IMR-90 (cell line): ENCODE results near the gene USP31. TPM values are rescaled to one million over a fixed set of nuclear protein-coding genes. Genes with fewer than 3 reads are reported as not detected.

Experiments
- ATAC-seq: fragments of 200-7000 bp; cut with Tn5 transposase; 2 replicates; pipeline ENCODE4 v1.9.1; 2020; ENCODE audit warnings: low read depth, mild to moderate bottlenecking, moderate library complexity
- BruUV-seq: library from RNA; stranded (reverse); fragments of 400-500 nt; replicated peaks from 2 replicates; lab custom pipeline; 2021; lab: Mats Ljungman, UMichigan
- CTCF ChIA-PET: fragments of 300-600 bp; formaldehyde crosslinking; extraction: SDS; loops from one replicate; lab custom pipeline; 2021; ENCODE audit warnings: antibody characterized with exemption; lab: Yijun Ruan, JAX
- POLR2A ChIA-PET: fragments of 300-600 bp; sonication (Branson Sonifier 250); formaldehyde crosslinking; loops from one replicate; lab custom pipeline; 2022; ENCODE audit warnings: antibody characterized with exemption; ENCODE audit not compliant: unreplicated experiment; lab: Charles Lee
- DNase-seq: peaks from one replicate; pipeline ENCODE4 v3.0.0; 2013
- H2AFZ ChIP-seq: replicated peaks from 2 replicates; pipeline ENCODE3; 2013; ENCODE audit warnings: low read length, mild to moderate bottlenecking; ENCODE audit not compliant: poor library complexity
- H2AK5ac ChIP-seq: 2 replicates; pipeline ENCODE4 v1.6.1; 2013; ENCODE audit warnings: low read depth, low read length, inconsistent platforms
- H2AK9ac ChIP-seq: replicated peaks from 2 replicates; pipeline ENCODE3; 2013; ENCODE audit warnings: mild to moderate bottlenecking, low read depth, low read length, moderate library complexity; ENCODE audit not compliant: poor library complexity
- H2BK120ac ChIP-seq: 2 replicates; pipeline ENCODE4 v1.6.1; 2013; ENCODE audit warnings: low read depth, low read length, inconsistent platforms
- H2BK15ac ChIP-seq: 3 replicates; pipeline ENCODE4 v1.6.1; 2013; ENCODE audit warnings: low read depth, low read length, inconsistent platforms
- H2BK20ac ChIP-seq: 2 replicates; pipeline ENCODE4 v1.6.1; 2013; ENCODE audit warnings: low read depth, mild to moderate bottlenecking, inconsistent platforms, low read length, moderate library complexity
- H2BK5ac ChIP-seq: 2 replicates; pipeline ENCODE4 v1.6.1; 2013; ENCODE audit warnings: mild to moderate bottlenecking, low read depth, low read length, inconsistent platforms; ENCODE audit not compliant: poor library complexity, severe bottlenecking
- H3K14ac ChIP-seq: replicated peaks from 2 replicates; pipeline ENCODE4 v1.6.1; 2013; ENCODE audit warnings: low read depth, low read length, inconsistent platforms
- H3K18ac ChIP-seq: 2 replicates; pipeline ENCODE4 v1.6.1; 2013; ENCODE audit warnings: low read depth, low read length, control low read depth
- H3K23ac ChIP-seq: 2 replicates; pipeline ENCODE4 v1.6.1; 2013; ENCODE audit warnings: low read depth, low read length, inconsistent platforms
- H3K27ac ChIP-seq: 2 replicates; pipeline ENCODE4 v1.5.1; 2013; ENCODE audit warnings: mild to moderate bottlenecking, control low read depth, low read length; ENCODE audit not compliant: insufficient read depth
- H3K27me3 ChIP-seq: 2 replicates; pipeline ENCODE4 v1.6.1; 2013; ENCODE audit warnings: low read length; ENCODE audit not compliant: control insufficient read depth, insufficient read depth
- H3K36me3 ChIP-seq: 2 replicates; pipeline ENCODE4 v1.6.1; 2013; ENCODE audit warnings: low read length, mixed read lengths; ENCODE audit not compliant: control insufficient read depth, insufficient read depth
- H3K4ac ChIP-seq: 2 replicates; pipeline ENCODE4 v1.6.1; 2013; ENCODE audit warnings: low read depth, low read length, inconsistent platforms
- H3K4me1 ChIP-seq: 2 replicates; pipeline ENCODE4 v1.6.1; 2013; ENCODE audit warnings: low read length, mixed read lengths; ENCODE audit not compliant: control insufficient read depth, insufficient read depth
- H3K4me2 ChIP-seq: 2 replicates; pipeline ENCODE4 v1.6.1; 2013; ENCODE audit warnings: low read depth, mild to moderate bottlenecking, control low read depth, low read length, moderate library complexity
- H3K4me3 ChIP-seq: 2 replicates; pipeline ENCODE4 v1.5.1; 2013; ENCODE audit warnings: low read depth, mild to moderate bottlenecking, control low read depth, low read length, moderate library complexity; ENCODE audit not compliant: insufficient read depth
- H3K56ac ChIP-seq: 2 replicates; pipeline ENCODE4 v1.6.1; 2013; ENCODE audit warnings: low read length, inconsistent platforms; ENCODE audit not compliant: insufficient read depth; ENCODE audit errors: extremely low read depth
- H3K79me1 ChIP-seq, 2 experiments: 2 replicates each; pipeline ENCODE4 v1.6.1; 2013; ENCODE audit warnings: low read length in 2 of 2, inconsistent platforms in 1 of 2, low read depth in 1 of 2
- H3K9ac ChIP-seq: 2 replicates; pipeline ENCODE4 v1.6.1; 2013; ENCODE audit warnings: low read depth, low read length, control low read depth
- H3K9me1 ChIP-seq: 2 replicates; pipeline ENCODE4 v1.6.1; 2013; ENCODE audit warnings: low read length, inconsistent platforms; ENCODE audit not compliant: insufficient read depth
- H3K9me3 ChIP-seq: 2 replicates; pipeline ENCODE4 v1.6.1; 2013; ENCODE audit warnings: low read length; ENCODE audit not compliant: control insufficient read depth, insufficient read depth
- H4K20me1 ChIP-seq: 2 replicates; pipeline ENCODE4 v1.6.1; 2013; ENCODE audit warnings: low read length, inconsistent platforms; ENCODE audit not compliant: insufficient read depth
- H4K5ac ChIP-seq: 2 replicates; pipeline ENCODE4 v1.6.1; 2013; ENCODE audit warnings: mild to moderate bottlenecking, low read depth, low read length, control low read depth
- H4K8ac ChIP-seq, 2 experiments: 2 replicates each; pipeline ENCODE4 v1.6.1; 2013; ENCODE audit warnings: low read depth in 2 of 2, low read length in 2 of 2, control low read depth in 1 of 2, inconsistent platforms in 1 of 2
- H4K91ac ChIP-seq: 2 replicates; pipeline ENCODE4 v1.6.1; 2013; ENCODE audit warnings: low read depth, low read length, inconsistent platforms; ENCODE audit not compliant: insufficient read depth
- BHLHE40 ChIP-seq: fragments of 150-350 bp; IDR thresholded peaks from 2 replicates; pipeline ENCODE4 v1.6.1; 2016; ENCODE audit warnings: mild to moderate bottlenecking, low read depth, low read length
- ELK1 ChIP-seq: fragments of 150-350 bp; IDR thresholded peaks from 2 replicates; pipeline ENCODE4 v1.6.1; 2016; ENCODE audit warnings: low read depth, mild to moderate bottlenecking, low read length, moderate library complexity, borderline replicate concordance
- FOS ChIP-seq: fragments of 150-350 bp; IDR thresholded peaks from 2 replicates; pipeline ENCODE4 v1.6.1; 2016; ENCODE audit warnings: low read depth, low read length
- MAFK ChIP-seq: IDR thresholded peaks from 2 replicates; pipeline ENCODE4 v1.6.1; 2012; ENCODE audit warnings: low read depth, low read length, improper control_type of control experiment
- MAZ ChIP-seq: IDR thresholded peaks from 2 replicates; pipeline ENCODE4 v1.6.1; 2012; ENCODE audit warnings: low read depth, mild to moderate bottlenecking, low read length, improper control_type of control experiment, moderate library complexity, borderline replicate concordance
- MXI1 ChIP-seq: IDR thresholded peaks from 2 replicates; pipeline ENCODE4 v1.6.1; 2012; ENCODE audit warnings: low read depth, mild to moderate bottlenecking, low read length, moderate library complexity, borderline replicate concordance
- NFE2L2 ChIP-seq: fragments of 150-350 bp; IDR thresholded peaks from 2 replicates; pipeline ENCODE4 v1.6.1; 2016; ENCODE audit warnings: low read depth, mild to moderate bottlenecking, low read length
- POLR2A ChIP-seq: IDR thresholded peaks from 2 replicates; pipeline ENCODE4 v1.6.1; 2012; ENCODE audit warnings: mild to moderate bottlenecking, low read depth, low read length
- RCOR1 ChIP-seq: IDR thresholded peaks from 2 replicates; pipeline ENCODE4 v1.6.1; 2012; ENCODE audit warnings: mild to moderate bottlenecking, low read length, improper control_type of control experiment; ENCODE audit not compliant: insufficient replicate concordance
- RFX5 ChIP-seq: IDR thresholded peaks from 2 replicates; pipeline ENCODE4 v1.8.0; 2012; ENCODE audit warnings: low read depth, mild to moderate bottlenecking, low read length, moderate library complexity
- SMC3 ChIP-seq: fragments of 150-350 bp; IDR thresholded peaks from 2 replicates; pipeline ENCODE4 v1.6.1; 2016; ENCODE audit warnings: low read depth, mild to moderate bottlenecking, antibody characterized with exemption, low read length, moderate library complexity
- USF2 ChIP-seq: fragments of 150-350 bp; IDR thresholded peaks from 2 replicates; pipeline ENCODE4 v1.6.1; 2017; ENCODE audit warnings: mild to moderate bottlenecking, antibody characterized with exemption, low read length, low read depth
- WGBS, 2 experiments: methylation state at CpG; one replicate each; pipeline versions ENCODE4 v1.1.5 to v1.1.7; 2013; ENCODE audit warnings: missing lambda C conversion rate in 2 of 2; ENCODE audit not compliant: insufficient read length in 1 of 2; ENCODE audit errors: extremely low coverage in 2 of 2; 5-methylcytosine and 5-hydroxymethylcytosine counted together
- dilution Hi-C: fragments of 300-500 bp; cut with HindIII; formaldehyde crosslinking; loops from one replicate; pipeline ENCODE4 v1.14.3; 2018; ENCODE audit warnings: low sequenced_read_pairs; ENCODE audit not compliant: unreplicated experiment
- in situ Hi-C: fragments of 300-500 bp; cut with MboI; formaldehyde crosslinking; loops from 3 replicates; pipeline ENCODE4 v1.14.3; 2019; ENCODE audit warnings: low sequenced_read_pairs, inconsistent platforms, mixed read lengths
- intact Hi-C: fragments of 100-400 bp; cut with micrococcal nuclease; formaldehyde crosslinking; loops from 2 replicates; pipeline ENCODE4 v1.10.0; 2022
- polyA plus RNA-seq, 3 experiments: library from polyadenylated mRNA; depleted of rRNA; stranded (reverse); fragments of >200 nt; gene quantifications; 2 replicates each; pipeline ENCODE4 v1.2.3, GENCODE V29; 2012; ENCODE audit warnings: low replicate concordance in 1 of 3
- total RNA-seq: library from RNA; depleted of rRNA; stranded (reverse); fragments of >200 nt; gene quantifications from 2 replicates; pipeline ENCODE4 v1.2.3, GENCODE V29; 2012

The USP31 gene
- total and polyA plus RNA-seq, 2 of the 4 experiments (the other 2 are of a cell fraction): 2.9 to 3.4 TPM

- no peak for TF ChIP-seq NFE2L2
- TF ChIP-seq BHLHE40: no peak
Observed at GRCh38 chr16:23060458-23061320, 88.6 kb downstream of the USP31 start (continued).

GRCh38 chr16:23059433-23059832 is 89.8 kb downstream of the USP31 start:
- in situ Hi-C loops: no loop called here
- H3K27ac ChIP-seq: no peak overlapping the region
- POLR2A ChIA-PET: no interaction called here

More at GRCh38 chr16:23059433-23059832, 89.8 kb downstream of the USP31 start:
- Histone ChIP-seq H2BK20ac (no peak overlapping the region), H2AK5ac (no peak overlapping the region), H4K5ac (no peak overlapping the region), H3K56ac (no peak overlapping the region), H4K20me1 (no peaks in the 10 kb centered on the region; the same call in 1 of the 2 replicates), H3K4me3 (no peak overlapping the region), H3K4me2 (no peak overlapping the region), H4K91ac (no peak overlapping the region), H2BK5ac (no peak overlapping the region), H3K27me3 (no peaks in the 10 kb centered on the region; the same call in 1 of the 2 replicates), H3K4ac (no peak overlapping the region), H2BK15ac (no peak overlapping the region), H3K9me1 (no peaks in the 10 kb centered on the region), H4K8ac (no peak overlapping the region), H3K14ac (no peak overlapping the region), H2AK9ac (no peak overlapping the region), H3K4me1 (no peaks in the 10 kb centered on the region), H3K9me3 (no peaks in the 10 kb centered on the region), H3K36me3 (no peaks in the 10 kb centered on the region), H3K79me1 (no peaks in the 10 kb centered on the region), H2BK120ac (no peak overlapping the region), H3K9ac (no peak overlapping the region), H3K23ac (no peak overlapping the region), H3K18ac (no peak overlapping the region), H2AFZ (no peak overlapping the region)
- CTCF ChIA-PET: interaction anchor here (0.6 kb wide), 1 partner anchor 373 kb away, joined by 3 read pairs; no protein-coding TSS in a partner anchor
- dilution Hi-C loops: no loop called here
- intact Hi-C loops: no loop called here
- TF ChIP-seq FOS (no peak), USF2 (no peak), NFE2L2 (no peak), SMC3 (no peak), MAZ (no peak), RCOR1 (no peak), MAFK (no peak), ELK1 (no peak), RFX5 (no peak), POLR2A (no peak), MXI1 (no peak)
- WGBS, 2 experiments: no CpG with 5 or more reads among the region's 5 CpGs
- no TSS peak for BruUV-seq
- ATAC-seq: no peak
- DNase-seq: no peak
